Spleen (tissue), 7 donors: ENCODE measurements around the gene KRTAP4-7.
"Not testable (repeated sequence)": the region's sequence is repeated elsewhere in the genome, so short reads cannot be mapped to it uniquely, and the experiment has no call there.

Experiments
- POLR2A ChIP-seq, 3 donors: fragments of 450-650 bp; IDR thresholded peaks; one replicate each; pipeline ENCODE4 v1.5.1; 2017; ENCODE audit warnings: antibody characterized with exemption in 3 of 3, mild to moderate bottlenecking in 1 of 3
- POLR2AphosphoS5 ChIP-seq, 3 donors: sonication (generic); formaldehyde crosslinking; IDR thresholded peaks; one replicate each; pipeline ENCODE4 v1.5.1; 2017; ENCODE audit warnings: antibody characterized with exemption in 3 of 3
- TF ChIP-seq, protein P1 (sequence below), 11 experiments: fragments of 200-600 bp in 7 of 11; fragments of 450-650 bp in 4 of 11; sonication (generic) in 4 of 11; IDR thresholded peaks in 8 of 11; conservative IDR thresholded peaks in 3 of 11; 1 replicate in 7 of 11; 2 replicates in 4 of 11; pipeline versions ENCODE4 v1.4.0 to v1.8.0; 2016 to 2021; ENCODE audit warnings: antibody characterized with exemption in 11 of 11, inconsistent platforms in 4 of 11, mild to moderate bottlenecking in 1 of 11
- donor health status: DM: no; HTN: no; CAD: no; lungs with moderate emphysema.
- donor health status: DM: no; HTN: no; CAD: no.
- donor health status: DM: no; HTN: no; CAD: no.

DNA sequence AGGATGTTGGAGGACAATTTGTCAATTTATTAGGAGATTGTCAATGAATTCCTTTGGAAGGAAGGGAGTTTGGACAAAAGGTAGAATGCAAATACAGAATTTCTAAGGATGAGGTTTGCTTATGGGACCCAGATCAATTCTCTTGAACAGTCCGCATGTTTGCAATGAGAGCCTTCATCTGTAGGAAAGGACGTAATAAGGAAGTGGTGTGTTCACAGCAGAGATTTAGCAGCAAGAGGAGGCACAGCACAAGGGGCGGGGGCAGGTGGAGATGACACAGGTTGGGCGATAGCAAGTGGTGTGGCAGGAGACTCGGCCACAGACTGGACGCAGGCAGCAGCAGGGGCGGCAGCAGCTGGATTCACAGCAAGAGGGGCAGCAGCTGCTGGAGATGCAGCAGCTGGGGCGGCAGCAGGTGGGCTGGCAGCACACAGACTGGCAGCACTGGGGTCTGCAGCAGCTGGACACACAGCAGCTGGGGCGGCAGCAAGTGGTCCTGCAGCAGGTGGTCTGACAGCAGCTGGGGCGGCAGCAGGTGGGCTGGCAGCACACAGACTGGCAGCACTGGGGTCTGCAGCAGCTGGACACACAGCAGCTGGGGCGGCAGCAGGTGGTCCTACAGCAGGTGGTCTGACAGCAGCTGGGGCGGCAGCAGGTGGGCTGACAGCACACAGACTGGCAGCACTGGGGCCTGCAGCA, 39.5 kb downstream of the KRTAP4-7 start:
- not testable (repeated sequence) for TF ChIP-seq POLR2A, POLR2AphosphoS5 (IDR thresholded peaks at IDR 0.05)
- TF ChIP-seq, protein P1, sequence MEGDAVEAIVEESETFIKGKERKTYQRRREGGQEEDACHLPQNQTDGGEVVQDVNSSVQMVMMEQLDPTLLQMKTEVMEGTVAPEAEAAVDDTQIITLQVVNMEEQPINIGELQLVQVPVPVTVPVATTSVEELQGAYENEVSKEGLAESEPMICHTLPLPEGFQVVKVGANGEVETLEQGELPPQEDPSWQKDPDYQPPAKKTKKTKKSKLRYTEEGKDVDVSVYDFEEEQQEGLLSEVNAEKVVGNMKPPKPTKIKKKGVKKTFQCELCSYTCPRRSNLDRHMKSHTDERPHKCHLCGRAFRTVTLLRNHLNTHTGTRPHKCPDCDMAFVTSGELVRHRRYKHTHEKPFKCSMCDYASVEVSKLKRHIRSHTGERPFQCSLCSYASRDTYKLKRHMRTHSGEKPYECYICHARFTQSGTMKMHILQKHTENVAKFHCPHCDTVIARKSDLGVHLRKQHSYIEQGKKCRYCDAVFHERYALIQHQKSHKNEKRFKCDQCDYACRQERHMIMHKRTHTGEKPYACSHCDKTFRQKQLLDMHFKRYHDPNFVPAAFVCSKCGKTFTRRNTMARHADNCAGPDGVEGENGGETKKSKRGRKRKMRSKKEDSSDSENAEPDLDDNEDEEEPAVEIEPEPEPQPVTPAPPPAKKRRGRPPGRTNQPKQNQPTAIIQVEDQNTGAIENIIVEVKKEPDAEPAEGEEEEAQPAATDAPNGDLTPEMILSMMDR (IDR thresholded peaks at IDR 0.05 in 8 of 11, conservative IDR thresholded peaks at IDR 0.05 in 3 of 11): not testable (repeated sequence)
